Measurements from ENCODE around the gene PRX. TPM values are rescaled to one million over a fixed set of nuclear protein-coding genes. Genes with fewer than 3 reads are reported as not detected.

Gene PRX
- total and polyA plus RNA-seq, 8 donors, result 11.5 to 20.0 (median 14.2) TPM

- Histone ChIP-seq H3K9me3 (no peaks in the 10 kb centered on the region), H3K4me3 (no peak overlapping the region), H3K27me3 (no peaks in the 10 kb centered on the region), H3K27ac (no peak overlapping the region), H3K4me1 (peaks cover 0 to 15% of the 10 kb centered on the region in 2 donors), H3K36me3 (peaks cover 0 to 21% of the 10 kb centered on the region in 2 donors)
- intact Hi-C loops (cut with DNase I), result no loop called here
- no peak for TF ChIP-seq CTCF (IDR thresholded peaks at IDR 0.05)
- DNase-seq (peak in 1 of 4 donors; percentile 75), ATAC-seq (no peak)
Observed at GRCh38 chr19:40397568-40397906, 15.6 kb downstream of the PRX start.

- H3K4me1 ChIP-seq, result peaks cover 0 to 15% of the 10 kb centered on the region in 2 donors
- no peaks in the 10 kb centered on the region for H3K27me3 ChIP-seq
- no peak for TF ChIP-seq CTCF (IDR thresholded peaks at IDR 0.05)
- DNase-seq (no peak), ATAC-seq (no peak)
- no peak overlapping the region for H3K4me3 ChIP-seq
- no peaks in the 10 kb centered on the region for H3K9me3 ChIP-seq
- intact Hi-C loops (cut with DNase I), result no loop called here
- H3K27ac ChIP-seq, result no peak overlapping the region
- peaks cover 0 to 21% of the 10 kb centered on the region in 2 donors for H3K36me3 ChIP-seq
Observed at GRCh38 chr19:40396886-40397567, 16.2 kb downstream of the PRX start.

GRCh38 chr19:40395956-40396355 lies 17.2 kb downstream of the PRX start:
- DNase-seq (no peak), ATAC-seq (no peak)
- peaks cover 0 to 21% of the 10 kb centered on the region in 2 donors for H3K36me3 ChIP-seq
- H3K27ac ChIP-seq, result no peak overlapping the region
- no peak overlapping the region for H3K4me3 ChIP-seq
- TF ChIP-seq CTCF (IDR thresholded peaks at IDR 0.05), result no peak
- H3K9me3 ChIP-seq, result no peaks in the 10 kb centered on the region
- H3K4me1 ChIP-seq, result peaks cover 0 to 19% of the 10 kb centered on the region in 2 donors
- H3K27me3 ChIP-seq, result no peaks in the 10 kb centered on the region
- intact Hi-C loops (cut with DNase I), result no loop called here

GRCh38 chr19:40394816-40395210 lies 18.4 kb downstream of the PRX start:
- DNase-seq (no peak), ATAC-seq (no peak)
- H3K27ac ChIP-seq, result no peak overlapping the region
- no peak for TF ChIP-seq CTCF (IDR thresholded peaks at IDR 0.05)
- peaks cover 0 to 21% of the 10 kb centered on the region in 2 donors for H3K36me3 ChIP-seq
- intact Hi-C loops (cut with DNase I), result no loop called here
- H3K27me3 ChIP-seq, result no peaks in the 10 kb centered on the region
- peaks cover 0 to 19% of the 10 kb centered on the region in 2 donors for H3K4me1 ChIP-seq
- H3K9me3 ChIP-seq, result no peaks in the 10 kb centered on the region
- H3K4me3 ChIP-seq, result no peak overlapping the region

- TF ChIP-seq CTCF (IDR thresholded peaks at IDR 0.05), result no peak
- no peak overlapping the region for H3K27ac ChIP-seq
- H3K4me1 ChIP-seq, result peaks cover 0 to 19% of the 10 kb centered on the region in 2 donors
- intact Hi-C loops (cut with DNase I), result no loop called here
- H3K27me3 ChIP-seq, result no peaks in the 10 kb centered on the region
- peaks cover 0 to 21% of the 10 kb centered on the region in 2 donors for H3K36me3 ChIP-seq
- DNase-seq (no peak), ATAC-seq (no peak)
- no peaks in the 10 kb centered on the region for H3K9me3 ChIP-seq
- no peak overlapping the region for H3K4me3 ChIP-seq
Observed at GRCh38 chr19:40393894-40394815, 19.0 kb downstream of the PRX start.
